ENCODE data around the gene GPATCH2L.
A peak's percentile ranks its signal among the peaks of the same experiment; 100 is the strongest.

The GPATCH2L gene

GRCh38 chr14:76201162-76201561 is 49.4 kb downstream of the GPATCH2L start:
- DNase-seq (ENCODE audit: low spot score) = peak; percentile 33

GRCh38 chr14:76203086-76204001 is 51.6 kb downstream of the GPATCH2L start:
- DNase-seq (ENCODE audit: low spot score) = peak; percentile 79

- no peak for DNase-seq (ENCODE audit: low spot score)
These were observed 52.9 kb downstream of the GPATCH2L start for GRCh38 chr14:76204461-76205230.

GRCh38 chr14:76205708-76206107 is 54.0 kb downstream of the GPATCH2L start:
- DNase-seq (ENCODE audit: low spot score) = no peak

GRCh38 chr14:76208340-76208739 is 56.6 kb downstream of the GPATCH2L start:
- no peak for DNase-seq (ENCODE audit: low spot score)

- no peak for DNase-seq (ENCODE audit: low spot score)
These were observed 60.5 kb downstream of the GPATCH2L start for GRCh38 chr14:76212242-76212641.

- DNase-seq (ENCODE audit: low spot score) = no peak
These were observed 65.5 kb downstream of the GPATCH2L start for GRCh38 chr14:76217179-76217578.

- no peak for DNase-seq (ENCODE audit: low spot score)
These were observed 66.9 kb downstream of the GPATCH2L start for GRCh38 chr14:76218662-76219061.

GRCh38 chr14:76219873-76220272 is 68.2 kb downstream of the GPATCH2L start:
- DNase-seq (ENCODE audit: low spot score) = no peak

GRCh38 chr14:76227450-76228050 is 75.8 kb downstream of the GPATCH2L start:
- DNase-seq (ENCODE audit: low spot score) = peak; percentile 46

GRCh38 chr14:76228138-76228537 is 76.4 kb downstream of the GPATCH2L start:
- no peak for DNase-seq (ENCODE audit: low spot score)

GRCh38 chr14:76232800-76233199 is 81.1 kb downstream of the GPATCH2L start:
- DNase-seq (ENCODE audit: low spot score) = no peak

GRCh38 chr14:76235628-76236027 is 83.9 kb downstream of the GPATCH2L start:
- DNase-seq (ENCODE audit: low spot score) = no peak

- DNase-seq (ENCODE audit: low spot score) = peak; percentile 35
These were observed 84.7 kb downstream of the GPATCH2L start for GRCh38 chr14:76236172-76237130.

GRCh38 chr14:76237349-76237990 is 85.7 kb downstream of the GPATCH2L start:
- no peak for DNase-seq (ENCODE audit: low spot score)

- DNase-seq (ENCODE audit: low spot score) = no peak
These were observed 93.4 kb downstream of the GPATCH2L start for GRCh38 chr14:76245097-76245496.

GRCh38 chr14:76250302-76250701 is 98.6 kb downstream of the GPATCH2L start:
- no peak for DNase-seq (ENCODE audit: low spot score)

- DNase-seq (ENCODE audit: low spot score) = no peak
These were observed 100.7 kb downstream of the GPATCH2L start for GRCh38 chr14:76252471-76252870.

- DNase-seq (ENCODE audit: low spot score) = no peak
These were observed 101.4 kb downstream of the GPATCH2L start for GRCh38 chr14:76253111-76253510.

GRCh38 chr14:76256545-76256944 is 104.8 kb downstream of the GPATCH2L start:
- no peak for DNase-seq (ENCODE audit: low spot score)
